ENCODE results near the gene ALOX15.
"Not testable (repeated sequence)": the region's sequence is repeated elsewhere in the genome, so short reads cannot be mapped to it uniquely, and the experiment has no call there.

Gene ALOX15

GRCh38 chr17:4643676-4644075, 2.2 kb upstream of the ALOX15 start:
- no peak overlapping the region for H3K27ac ChIP-seq
- TF ChIP-seq, protein P1, sequence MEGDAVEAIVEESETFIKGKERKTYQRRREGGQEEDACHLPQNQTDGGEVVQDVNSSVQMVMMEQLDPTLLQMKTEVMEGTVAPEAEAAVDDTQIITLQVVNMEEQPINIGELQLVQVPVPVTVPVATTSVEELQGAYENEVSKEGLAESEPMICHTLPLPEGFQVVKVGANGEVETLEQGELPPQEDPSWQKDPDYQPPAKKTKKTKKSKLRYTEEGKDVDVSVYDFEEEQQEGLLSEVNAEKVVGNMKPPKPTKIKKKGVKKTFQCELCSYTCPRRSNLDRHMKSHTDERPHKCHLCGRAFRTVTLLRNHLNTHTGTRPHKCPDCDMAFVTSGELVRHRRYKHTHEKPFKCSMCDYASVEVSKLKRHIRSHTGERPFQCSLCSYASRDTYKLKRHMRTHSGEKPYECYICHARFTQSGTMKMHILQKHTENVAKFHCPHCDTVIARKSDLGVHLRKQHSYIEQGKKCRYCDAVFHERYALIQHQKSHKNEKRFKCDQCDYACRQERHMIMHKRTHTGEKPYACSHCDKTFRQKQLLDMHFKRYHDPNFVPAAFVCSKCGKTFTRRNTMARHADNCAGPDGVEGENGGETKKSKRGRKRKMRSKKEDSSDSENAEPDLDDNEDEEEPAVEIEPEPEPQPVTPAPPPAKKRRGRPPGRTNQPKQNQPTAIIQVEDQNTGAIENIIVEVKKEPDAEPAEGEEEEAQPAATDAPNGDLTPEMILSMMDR (IDR thresholded peaks at IDR 0.05) = no peak

DNA sequence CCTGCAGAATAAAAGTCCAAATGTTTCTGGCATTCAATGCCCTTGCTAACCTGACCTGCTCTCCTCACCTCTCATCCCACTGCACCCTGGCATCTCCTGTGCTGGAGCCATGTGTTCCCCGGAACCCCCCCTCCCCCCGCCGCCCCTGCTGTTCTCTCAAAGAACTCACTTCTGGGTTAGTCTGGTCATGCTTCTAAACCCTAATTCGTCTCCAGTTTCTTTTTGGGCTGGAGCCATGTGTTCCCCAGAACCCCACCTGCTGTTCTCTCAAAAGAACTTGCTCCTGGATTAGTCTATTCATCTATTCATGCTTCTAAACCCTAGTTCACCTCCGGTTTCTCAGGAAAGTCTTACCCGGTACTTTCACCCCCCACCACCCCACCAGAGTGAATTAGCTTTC, 808 bp upstream of the ALOX15 start:
- Histone ChIP-seq H3K4me3 (ENCODE audit: low read depth in 1 of 2, low read length in 1 of 2) (no peak overlapping the region), H3K27me3 (peaks cover 81% of the 10 kb centered on the region), H3K4me1 (ENCODE audit: control insufficient read depth in 1 of 2, insufficient read depth in 1 of 2, low read depth in 1 of 2, low read length in 1 of 2) (peaks cover 0 to 6% of the 10 kb centered on the region in 2 experiments), H3K9me3 (no peaks in the 10 kb centered on the region), H3K36me3 (no peaks in the 10 kb centered on the region), H3K27ac (no peak overlapping the region)
- TF ChIP-seq, protein P1 (IDR thresholded peaks at IDR 0.05) = no peak

More at GRCh38 chr17:4643676-4644075, 2.2 kb upstream of the ALOX15 start:
- Histone ChIP-seq H3K9me3 (no peaks in the 10 kb centered on the region), H3K36me3 (no peaks in the 10 kb centered on the region), H3K4me1 (ENCODE audit: control insufficient read depth in 1 of 2, insufficient read depth in 1 of 2, low read depth in 1 of 2, low read length in 1 of 2) (peaks cover 5 to 9% of the 10 kb centered on the region in 2 experiments), H3K27me3 (peaks cover 70% of the 10 kb centered on the region), H3K4me3 (ENCODE audit: low read depth in 1 of 2, low read length in 1 of 2) (no peak overlapping the region)

GRCh38 chr17:4640569-4641188, 799 bp downstream of the ALOX15 start:
- H3K27me3 ChIP-seq = peaks cover 93% of the 10 kb centered on the region
- H3K4me3 ChIP-seq (ENCODE audit: low read depth in 1 of 2, low read length in 1 of 2); H3K9me3 ChIP-seq: not testable (repeated sequence)

GRCh38 chr17:4639301-4640059, 2.0 kb downstream of the ALOX15 start:
- Histone ChIP-seq H3K4me1 (ENCODE audit: control insufficient read depth in 1 of 2, insufficient read depth in 1 of 2, low read depth in 1 of 2, low read length in 1 of 2) (peaks cover 10 to 16% of the 10 kb centered on the region in 2 experiments), H3K27me3 (peaks cover 93% of the 10 kb centered on the region)
- H3K4me3 ChIP-seq (ENCODE audit: low read depth in 1 of 2, low read length in 1 of 2); H3K27ac ChIP-seq; H3K9me3 ChIP-seq; H3K36me3 ChIP-seq: not testable (repeated sequence)

More at GRCh38 chr17:4640569-4641188, 799 bp downstream of the ALOX15 start:
- not testable (repeated sequence) for H3K27ac ChIP-seq, H3K36me3 ChIP-seq
- peaks cover 7 to 13% of the 10 kb centered on the region in 2 experiments for H3K4me1 ChIP-seq (ENCODE audit: control insufficient read depth in 1 of 2, insufficient read depth in 1 of 2, low read depth in 1 of 2, low read length in 1 of 2)

- Histone ChIP-seq H3K27me3 (peaks cover 92% of the 10 kb centered on the region), H3K4me1 (ENCODE audit: control insufficient read depth in 1 of 2, insufficient read depth in 1 of 2, low read depth in 1 of 2, low read length in 1 of 2) (peaks cover 10 to 16% of the 10 kb centered on the region in 2 experiments)
- not testable (repeated sequence) for H3K4me3 ChIP-seq (ENCODE audit: low read depth in 1 of 2, low read length in 1 of 2); H3K36me3 ChIP-seq; H3K27ac ChIP-seq; H3K9me3 ChIP-seq
Measured at GRCh38 chr17:4638766-4639165, 2.7 kb downstream of the ALOX15 start.

GRCh38 chr17:4636474-4637100, 4.9 kb downstream of the ALOX15 start:
- no peak overlapping the region for H3K27ac ChIP-seq
- no peaks in the 10 kb centered on the region for H3K36me3 ChIP-seq
- TF ChIP-seq, protein P1 (IDR thresholded peaks at IDR 0.05) = no peak
- peaks cover 10 to 15% of the 10 kb centered on the region in 2 experiments for H3K4me1 ChIP-seq (ENCODE audit: control insufficient read depth in 1 of 2, insufficient read depth in 1 of 2, low read depth in 1 of 2, low read length in 1 of 2)
- H3K27me3 ChIP-seq = peaks cover 79% of the 10 kb centered on the region
- H3K4me3 ChIP-seq (ENCODE audit: low read depth in 1 of 2, low read length in 1 of 2) = no peak overlapping the region
- no peaks in the 10 kb centered on the region for H3K9me3 ChIP-seq

Measured in neutrophil (primary cell).